Measurements from ENCODE around the gene FOXO3. TPM values are rescaled to one million over a fixed set of nuclear protein-coding genes. Genes with fewer than 3 reads are reported as not detected.

The FOXO3 gene
- total and polyA plus RNA-seq, 2 of the 13 experiments (the other 11 are each of a cell fraction or from before 2014, with no cell fraction given), result 16.0 to 22.5 TPM

- TF ChIP-seq FOXP4 (CRISPR knock-in tag; IDR thresholded peaks at IDR 0.05) (no peak), ZNF577 (CRISPR knock-in tag; IDR thresholded peaks at IDR 0.05; ENCODE audit: borderline replicate concordance, low read depth) (no peak), PRDM4 (CRISPR knock-in tag; IDR thresholded peaks at IDR 0.05; ENCODE audit: borderline replicate concordance) (no peak), FOSL2 (CRISPR knock-in tag; IDR thresholded peaks at IDR 0.05) (0 out of 2 replicates have a peak, but pooled peaks have one; percentile 6), ZNF362 (CRISPR knock-in tag; IDR thresholded peaks at IDR 0.05; ENCODE audit: borderline replicate concordance) (no peak), SIX4 (CRISPR knock-in tag; IDR thresholded peaks at IDR 0.05) (no peak), CREB3 (CRISPR knock-in tag; IDR thresholded peaks at IDR 0.05) (no peak), SOX13 (IDR thresholded peaks at IDR 0.05) (no peak), SOX13 (CRISPR knock-in tag; conservative IDR thresholded peaks at IDR 0.05 in 1 of 2, IDR thresholded peaks at IDR 0.05 in 1 of 2) (peak in 1 of 2 experiments; percentile 75; a peak in 2 of 4 replicates), KAT8 (CRISPR knock-in tag; IDR thresholded peaks at IDR 0.05) (no peak), MED1 (CRISPR knock-in tag; IDR thresholded peaks at IDR 0.05) (no peak), ZNF343 (CRISPR knock-in tag; IDR thresholded peaks at IDR 0.05) (no peak), ZNF740 (CRISPR knock-in tag; IDR thresholded peaks at IDR 0.05) (no peak), KLF6 (CRISPR knock-in tag; IDR thresholded peaks at IDR 0.05) (no peak), E2F5 (CRISPR knock-in tag; conservative IDR thresholded peaks at IDR 0.05) (no peak), CTCF (CRISPR knock-in tag; IDR thresholded peaks at IDR 0.05) (no peak), NCOA5 (CRISPR knock-in tag; IDR thresholded peaks at IDR 0.05) (no peak), CCDC6 (CRISPR knock-in tag; IDR thresholded peaks at IDR 0.05) (no peak), ZFAT (CRISPR knock-in tag; conservative IDR thresholded peaks at IDR 0.05) (no peak), DNMT3B (CRISPR knock-in tag; conservative IDR thresholded peaks at IDR 0.05) (no peak), ZNF891 (CRISPR knock-in tag; IDR thresholded peaks at IDR 0.05) (no peak)
These were observed 153.5 kb downstream of the FOXO3 start (continued) for GRCh38 chr6:108714101-108714765.
